Measurements from ENCODE around the gene ERVFRD-1. TPM values are rescaled to one million over a fixed set of nuclear protein-coding genes. Genes with fewer than 3 reads are reported as not detected.
A peak's percentile ranks its signal among the peaks of the same experiment; 100 is the strongest.

The ERVFRD-1 gene
- total and polyA plus RNA-seq, 4 experiments from 2014 or later, result 0.05 to 0.29 TPM; not detected in 2

DNA sequence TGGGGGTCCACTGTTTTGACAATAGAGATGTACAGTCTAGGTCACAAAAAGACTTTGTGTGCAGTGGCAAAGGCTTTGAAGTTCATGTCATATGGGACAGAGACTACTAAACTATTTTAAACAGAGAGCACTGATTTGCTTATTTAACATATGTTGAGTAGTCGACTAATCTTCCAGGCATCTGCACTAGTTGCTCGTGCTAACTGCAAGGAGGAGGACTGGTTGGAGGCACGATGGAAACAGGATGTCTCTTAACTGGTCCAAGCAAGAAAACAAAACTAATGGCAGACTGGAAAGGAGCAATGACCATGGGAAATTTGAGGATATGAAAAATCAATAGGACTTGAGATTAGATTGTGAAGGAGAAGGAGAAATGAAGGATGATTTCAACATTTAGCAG, 28.5 kb upstream of the ERVFRD-1 start:
- no peaks in the 10 kb centered on the region for H3K27me3 ChIP-seq (ENCODE audit: insufficient read depth, low read length)
- no peak overlapping the region for H3K27ac ChIP-seq (ENCODE audit: low read depth, low read length)
- CTCF ChIA-PET (ENCODE audit: partially characterized antibody), result no interaction called here
- no peaks in the 10 kb centered on the region for H3K4me1 ChIP-seq (ENCODE audit: insufficient read depth, low read length)
- DNase-seq, result no peak
- H3K27ac Mint-ChIP-seq, result no peak overlapping the region
- H3K36me3 ChIP-seq (ENCODE audit: insufficient read depth, low read length), result peaks cover 4% of the 10 kb centered on the region
- H3K9me3 Mint-ChIP-seq, result no peaks in the 10 kb centered on the region
- intact Hi-C loops (cut with micrococcal nuclease), result no loop called here
- POLR2A ChIA-PET (ENCODE audit: partially characterized antibody), result no interaction called here
- H3K27me3 Mint-ChIP-seq, result no peaks in the 10 kb centered on the region
- no peak overlapping the region for H3K4me3 Mint-ChIP-seq
- peaks cover 10 to 11% of the 10 kb centered on the region in 2 donors for H3K36me3 Mint-ChIP-seq
- H3K4me3 ChIP-seq (ENCODE audit: low read length in 2 of 2), result no peak overlapping the region
- peaks cover 0 to 4% (median 0%) of the 10 kb centered on the region in 4 donors for H3K4me1 Mint-ChIP-seq
- no peaks in the 10 kb centered on the region for H3K9me3 ChIP-seq (ENCODE audit: control insufficient read depth in 1 of 2, low read length in 2 of 2)

DNA sequence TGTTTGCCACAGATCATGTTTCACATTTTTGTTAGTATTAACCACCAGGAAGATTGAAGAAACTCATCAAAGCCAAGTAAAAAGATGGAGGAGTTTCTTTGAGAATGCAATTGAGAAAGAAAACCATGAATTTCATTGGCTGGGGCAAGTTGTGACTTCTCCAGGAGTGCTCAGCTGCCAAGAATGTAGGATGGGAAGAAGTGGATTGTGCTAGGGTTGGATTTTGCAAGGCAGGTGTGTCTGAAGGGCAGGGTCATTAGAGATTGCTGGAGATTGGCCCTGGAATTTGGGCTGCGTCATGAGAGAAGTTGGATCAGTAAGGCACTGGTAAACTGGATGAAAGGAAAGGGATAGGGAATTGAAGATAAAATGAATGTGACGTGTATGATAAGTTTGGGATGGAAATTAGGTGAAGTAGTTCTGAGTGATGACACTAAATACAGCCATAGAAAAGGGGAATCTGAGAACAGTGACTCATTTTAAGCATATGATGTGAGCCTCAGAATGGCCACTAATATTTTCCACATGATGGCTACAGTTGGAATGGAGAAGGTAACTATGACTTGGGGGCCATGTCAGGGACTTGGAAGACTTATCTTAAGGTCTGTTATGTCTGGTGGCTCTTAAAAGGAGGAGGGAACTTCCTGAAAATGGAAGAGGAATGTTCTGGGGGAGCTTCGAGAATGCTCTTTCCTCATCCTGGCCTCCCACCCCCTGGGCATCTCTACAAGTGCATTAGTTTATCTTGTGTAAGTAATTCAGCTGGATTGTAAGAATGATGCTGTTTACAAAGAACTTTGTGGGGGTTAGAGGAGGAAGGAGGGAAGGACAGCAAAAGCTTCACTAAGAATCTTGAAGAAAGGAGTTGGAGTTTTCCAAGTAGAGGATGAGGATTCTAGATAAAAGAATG, 27.8 kb upstream of the ERVFRD-1 start:
- Mint-ChIP-seq H3K9me3 (no peaks in the 10 kb centered on the region), H3K27ac (no peak overlapping the region), H3K27me3 (no peaks in the 10 kb centered on the region), H3K4me3 (no peak overlapping the region), H3K4me1 (peaks cover 0 to under 1% (median 0%) of the 10 kb centered on the region in 4 donors), H3K36me3 (peaks cover 16 to 18% of the 10 kb centered on the region in 2 donors)
- Histone ChIP-seq H3K36me3 (ENCODE audit: insufficient read depth, low read length) (peaks cover 4% of the 10 kb centered on the region), H3K27ac (ENCODE audit: low read depth, low read length) (no peak overlapping the region), H3K27me3 (ENCODE audit: insufficient read depth, low read length) (no peaks in the 10 kb centered on the region), H3K4me1 (ENCODE audit: insufficient read depth, low read length) (no peaks in the 10 kb centered on the region), H3K4me3 (ENCODE audit: low read length in 2 of 2) (no peak overlapping the region), H3K9me3 (ENCODE audit: control insufficient read depth in 1 of 2, low read length in 2 of 2) (no peaks in the 10 kb centered on the region)
- no peak for DNase-seq
- intact Hi-C loops (cut with micrococcal nuclease), result no loop called here
- ChIA-PET CTCF (ENCODE audit: partially characterized antibody) (interaction anchor here (1.4 kb wide), 1 partner anchor 357 kb away, joined by 6 read pairs; no protein-coding TSS in a partner anchor), POLR2A (ENCODE audit: partially characterized antibody) (no interaction called here)

DNA sequence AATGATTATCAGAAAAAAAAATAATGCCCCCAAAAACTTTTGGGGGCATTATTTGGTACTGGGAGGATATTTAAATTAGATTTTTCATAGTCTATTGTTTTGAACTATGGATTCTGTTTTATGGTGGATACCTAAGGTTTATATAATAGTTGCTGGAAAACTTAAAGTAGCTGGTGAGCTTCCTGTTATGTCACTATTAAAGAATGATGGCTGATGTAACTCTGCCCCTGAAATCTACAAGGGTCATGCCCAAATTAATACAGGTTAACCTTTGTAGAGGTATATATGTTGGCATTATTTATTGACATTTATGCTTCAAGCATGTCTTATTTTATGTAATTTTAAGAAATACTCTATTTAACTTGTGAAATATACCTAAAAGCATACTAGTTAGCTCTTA, 25.3 kb upstream of the ERVFRD-1 start:
- H3K27ac ChIP-seq (ENCODE audit: low read depth, low read length), result no peak overlapping the region
- Mint-ChIP-seq H3K4me1 (no peaks in the 10 kb centered on the region), H3K27ac (no peak overlapping the region), H3K9me3 (no peaks in the 10 kb centered on the region), H3K27me3 (no peaks in the 10 kb centered on the region), H3K36me3 (peaks cover 18 to 20% of the 10 kb centered on the region in 2 donors), H3K4me3 (no peak overlapping the region)
- peaks cover 4% of the 10 kb centered on the region for H3K36me3 ChIP-seq (ENCODE audit: insufficient read depth, low read length)
- H3K4me3 ChIP-seq (ENCODE audit: low read length in 2 of 2), result no peak overlapping the region
- ChIA-PET POLR2A (ENCODE audit: partially characterized antibody) (interaction anchor here (0.6 kb wide), 1 partner anchor 245 kb away, joined by 3 read pairs; no protein-coding TSS in a partner anchor), CTCF (ENCODE audit: partially characterized antibody) (interaction anchor here (2.8 kb wide), 1 partner anchor 359 kb away, joined by 22 read pairs; no protein-coding TSS in a partner anchor)
- no peaks in the 10 kb centered on the region for H3K4me1 ChIP-seq (ENCODE audit: insufficient read depth, low read length)
- H3K9me3 ChIP-seq (ENCODE audit: control insufficient read depth in 1 of 2, low read length in 2 of 2), result no peaks in the 10 kb centered on the region
- DNase-seq, result no peak
- H3K27me3 ChIP-seq (ENCODE audit: insufficient read depth, low read length), result no peaks in the 10 kb centered on the region
- intact Hi-C loops (cut with micrococcal nuclease), result no loop called here

DNA sequence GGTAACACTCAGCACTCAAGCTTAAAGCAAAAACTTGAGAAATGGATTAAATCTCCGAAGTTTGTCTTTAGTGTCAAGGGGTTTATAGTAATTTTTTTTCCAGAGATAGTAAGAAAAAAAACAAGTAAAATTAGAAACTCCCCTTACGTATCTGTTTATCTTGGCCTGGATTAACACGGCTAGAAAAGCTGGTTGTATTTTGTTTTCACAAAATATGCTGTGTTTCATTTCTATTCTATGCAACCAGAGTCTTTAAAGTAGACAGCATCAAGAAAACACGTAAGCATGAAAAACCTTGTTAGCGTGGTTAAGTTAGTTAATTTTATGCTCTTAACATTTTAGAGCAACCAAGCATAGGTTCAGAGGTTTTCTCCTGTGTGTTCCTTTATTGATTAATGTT, 21.8 kb upstream of the ERVFRD-1 start:
- Histone ChIP-seq H3K36me3 (ENCODE audit: insufficient read depth, low read length) (peaks cover 4% of the 10 kb centered on the region), H3K27ac (ENCODE audit: low read depth, low read length) (no peak overlapping the region), H3K9me3 (ENCODE audit: control insufficient read depth in 1 of 2, low read length in 2 of 2) (no peaks in the 10 kb centered on the region), H3K27me3 (ENCODE audit: insufficient read depth, low read length) (no peaks in the 10 kb centered on the region), H3K4me1 (ENCODE audit: insufficient read depth, low read length) (no peaks in the 10 kb centered on the region), H3K4me3 (ENCODE audit: low read length in 2 of 2) (no peak overlapping the region)
- intact Hi-C loops (cut with micrococcal nuclease), result no loop called here
- Mint-ChIP-seq H3K4me1 (peaks cover 7 to 14% (median 10%) of the 10 kb centered on the region in 4 donors), H3K36me3 (peaks cover 18 to 23% of the 10 kb centered on the region in 2 donors), H3K27me3 (no peaks in the 10 kb centered on the region), H3K9me3 (no peaks in the 10 kb centered on the region), H3K4me3 (no peak overlapping the region), H3K27ac (no peak overlapping the region)
- CTCF ChIA-PET (ENCODE audit: partially characterized antibody), result no interaction called here
- DNase-seq, result no peak
- POLR2A ChIA-PET (ENCODE audit: partially characterized antibody), result no interaction called here

DNA sequence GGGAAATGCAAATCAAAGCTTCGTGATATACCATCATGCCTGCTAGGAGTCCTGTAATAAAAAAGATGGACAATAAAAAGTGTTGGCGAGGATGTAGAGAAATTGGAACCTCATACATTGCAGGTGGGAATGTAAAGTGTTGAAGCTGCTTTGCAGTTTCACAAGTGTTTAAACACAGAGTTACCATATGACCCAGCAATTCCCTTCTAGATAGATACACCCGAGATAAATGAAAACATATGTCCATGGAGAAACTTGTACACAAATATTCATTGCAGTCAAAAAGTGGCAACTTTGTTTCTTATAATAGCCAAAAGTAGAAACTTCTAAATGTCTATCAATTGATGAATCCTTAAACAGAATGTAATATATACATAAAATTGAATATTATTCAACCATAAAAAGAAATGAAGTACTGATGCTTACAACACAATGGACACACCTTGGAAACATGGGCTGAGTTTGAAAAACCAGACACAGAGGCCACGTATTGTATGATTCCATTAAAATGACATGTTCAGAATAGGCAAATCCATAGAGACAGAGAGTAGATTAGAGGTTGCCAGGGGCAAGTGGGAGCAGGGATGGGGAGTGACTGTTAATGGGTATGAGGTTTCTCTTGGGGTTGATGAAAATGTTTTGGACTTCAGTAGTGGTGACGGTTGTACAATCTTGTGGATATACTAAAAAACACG, 20.8 kb upstream of the ERVFRD-1 start:
- Mint-ChIP-seq H3K36me3 (peaks cover 20 to 28% of the 10 kb centered on the region in 2 donors), H3K4me3 (no peak overlapping the region), H3K4me1 (peaks cover 8 to 14% (median 11%) of the 10 kb centered on the region in 4 donors), H3K27me3 (no peaks in the 10 kb centered on the region), H3K27ac (no peak overlapping the region), H3K9me3 (no peaks in the 10 kb centered on the region)
- intact Hi-C loops (cut with micrococcal nuclease), result no loop called here
- ChIA-PET POLR2A (ENCODE audit: partially characterized antibody) (no interaction called here), CTCF (ENCODE audit: partially characterized antibody) (no interaction called here)
- H3K27ac ChIP-seq (ENCODE audit: low read depth, low read length), result no peak overlapping the region
- no peak for DNase-seq
- no peaks in the 10 kb centered on the region for H3K4me1 ChIP-seq (ENCODE audit: insufficient read depth, low read length)
- H3K9me3 ChIP-seq (ENCODE audit: control insufficient read depth in 1 of 2, low read length in 2 of 2), result no peaks in the 10 kb centered on the region
- H3K27me3 ChIP-seq (ENCODE audit: insufficient read depth, low read length), result no peaks in the 10 kb centered on the region
- H3K36me3 ChIP-seq (ENCODE audit: insufficient read depth, low read length), result peaks cover 4% of the 10 kb centered on the region
- no peak overlapping the region for H3K4me3 ChIP-seq (ENCODE audit: low read length in 2 of 2)

DNA sequence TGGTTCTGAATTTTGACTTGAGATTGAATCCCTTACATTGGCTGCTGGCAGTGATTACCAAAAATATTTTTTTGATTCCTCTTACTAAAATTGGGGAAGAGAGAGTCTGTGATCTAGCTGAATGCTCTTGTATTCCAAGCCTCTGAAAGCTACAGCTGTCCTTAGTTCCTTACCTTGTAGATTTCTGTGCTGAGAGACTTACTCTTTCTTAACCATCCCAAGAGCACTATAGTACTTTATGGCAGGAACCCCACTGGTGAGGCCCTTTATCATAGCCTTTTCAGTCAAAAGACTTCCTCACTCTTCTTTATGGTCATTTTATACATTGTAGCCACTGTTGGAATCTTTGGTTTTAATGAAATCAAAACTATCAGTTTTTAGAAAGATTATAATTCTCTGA, 19.1 kb upstream of the ERVFRD-1 start:
- Histone ChIP-seq H3K36me3 (ENCODE audit: insufficient read depth, low read length) (peaks cover 4% of the 10 kb centered on the region), H3K9me3 (ENCODE audit: control insufficient read depth in 1 of 2, low read length in 2 of 2) (no peaks in the 10 kb centered on the region), H3K27ac (ENCODE audit: low read depth, low read length) (no peak overlapping the region), H3K27me3 (ENCODE audit: insufficient read depth, low read length) (no peaks in the 10 kb centered on the region), H3K4me3 (ENCODE audit: low read length in 2 of 2) (no peak overlapping the region), H3K4me1 (ENCODE audit: insufficient read depth, low read length) (no peaks in the 10 kb centered on the region)
- CTCF ChIA-PET (ENCODE audit: partially characterized antibody), result no interaction called here
- H3K36me3 Mint-ChIP-seq, result peaks cover 18 to 35% of the 10 kb centered on the region in 2 donors
- POLR2A ChIA-PET (ENCODE audit: partially characterized antibody), result no interaction called here
- no peaks in the 10 kb centered on the region for H3K27me3 Mint-ChIP-seq
- H3K27ac Mint-ChIP-seq, result peak overlapping the region in 1 of 7 donors; percentile 30
- no peak for DNase-seq
- intact Hi-C loops (cut with micrococcal nuclease), result no loop called here
- H3K9me3 Mint-ChIP-seq, result no peaks in the 10 kb centered on the region
- no peak overlapping the region for H3K4me3 Mint-ChIP-seq
- H3K4me1 Mint-ChIP-seq, result peaks cover 10 to 21% (median 14%) of the 10 kb centered on the region in 4 donors

DNA sequence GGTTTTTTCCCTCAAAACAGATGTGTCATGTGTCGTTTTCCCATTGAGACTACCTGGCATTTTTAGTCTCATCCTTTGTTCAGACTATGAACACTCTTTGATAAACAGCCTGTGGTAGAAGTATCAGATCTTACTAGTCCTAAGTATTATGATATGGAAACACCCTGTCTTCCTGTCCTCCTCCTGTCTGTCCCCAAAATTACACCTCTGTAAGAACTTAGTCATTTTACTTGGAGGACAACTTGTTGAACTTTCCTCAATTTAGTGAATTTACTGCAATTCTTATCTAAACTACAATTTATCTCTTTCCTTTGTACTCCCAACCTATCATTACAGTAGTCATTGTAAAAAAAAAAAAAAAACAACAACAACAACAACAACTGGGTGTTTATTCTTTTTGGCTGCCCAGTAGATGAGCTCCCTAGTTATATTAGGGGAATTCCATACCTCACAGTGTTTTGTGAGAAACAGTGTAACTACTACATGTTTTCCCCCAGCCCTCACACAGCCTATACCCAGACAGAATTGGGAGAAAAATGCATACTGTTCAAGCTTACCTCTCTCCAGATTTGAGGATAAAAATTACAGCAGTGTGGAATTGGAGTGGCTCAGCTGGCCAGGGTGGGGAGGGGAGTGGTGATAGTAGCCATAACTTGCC, 18.5 kb upstream of the ERVFRD-1 start:
- Mint-ChIP-seq H3K27ac (no peak overlapping the region), H3K27me3 (no peaks in the 10 kb centered on the region), H3K4me3 (no peak overlapping the region), H3K36me3 (peaks cover 13 to 34% of the 10 kb centered on the region in 2 donors), H3K4me1 (peaks cover 10 to 24% (median 14%) of the 10 kb centered on the region in 4 donors), H3K9me3 (no peaks in the 10 kb centered on the region)
- intact Hi-C loops (cut with micrococcal nuclease), result no loop called here
- no peak overlapping the region for H3K4me3 ChIP-seq (ENCODE audit: low read length in 2 of 2)
- CTCF ChIA-PET (ENCODE audit: partially characterized antibody), result no interaction called here
- DNase-seq, result no peak
- POLR2A ChIA-PET (ENCODE audit: partially characterized antibody), result no interaction called here
- H3K36me3 ChIP-seq (ENCODE audit: insufficient read depth, low read length), result no peaks in the 10 kb centered on the region
- no peaks in the 10 kb centered on the region for H3K27me3 ChIP-seq (ENCODE audit: insufficient read depth, low read length)
- no peak overlapping the region for H3K27ac ChIP-seq (ENCODE audit: low read depth, low read length)
- H3K4me1 ChIP-seq (ENCODE audit: insufficient read depth, low read length), result no peaks in the 10 kb centered on the region
- no peaks in the 10 kb centered on the region for H3K9me3 ChIP-seq (ENCODE audit: control insufficient read depth in 1 of 2, low read length in 2 of 2)

Measured in CD4-positive, alpha-beta memory T cell (primary cell).